Testis (tissue), 5 donors: ENCODE data around the gene HLA-DQB1. TPM values are rescaled to one million over a fixed set of nuclear protein-coding genes. Genes with fewer than 3 reads are reported as not detected.
"Not testable (repeated sequence)": the region's sequence is repeated elsewhere in the genome, so short reads cannot be mapped to it uniquely, and the experiment has no call there.

Source experiments
- DNase-seq: peaks from one replicate; pipeline ENCODE4 v3.0.0-alpha.2; 2019
- H3K27ac ChIP-seq, 2 donors: fragments of 200-600 bp; sonication (generic); one replicate each; pipeline ENCODE4 v1.5.1; 2019
- H3K27me3 ChIP-seq: fragments of 200-600 bp; sonication (generic); one replicate; pipeline ENCODE4 v1.5.1; 2019
- H3K36me3 ChIP-seq: fragments of 200-600 bp; sonication (generic); one replicate; pipeline ENCODE4 v1.5.1; 2017; ENCODE audit warnings: low read depth; ENCODE audit errors: missing control alignments
- H3K4me1 ChIP-seq: fragments of 200-600 bp; sonication (generic); one replicate; pipeline ENCODE4 v1.5.1; 2019
- H3K4me3 ChIP-seq, 2 donors: fragments of 200-600 bp; sonication (generic); one replicate each; pipeline ENCODE4 v1.5.1; 2017 to 2019
- H3K9me3 ChIP-seq: fragments of 200-600 bp; sonication (generic); one replicate; pipeline ENCODE4 v1.5.1; 2017
- POLR2A ChIP-seq: fragments of 450-650 bp; IDR thresholded peaks from one replicate; pipeline ENCODE4 v1.6.1; 2017; ENCODE audit warnings: antibody characterized with exemption, mild to moderate bottlenecking, moderate library complexity
- WGBS, 2 donors: methylation state at CpG; one replicate each; pipeline ENCODE4 v1.1.5; 2018; 5-methylcytosine and 5-hydroxymethylcytosine counted together
- intact Hi-C: fragments of 100-400 bp; cut with DNase I; formaldehyde crosslinking; loops from one replicate; pipeline ENCODE4 v1.15.1; 2023; ENCODE audit warnings: low total_unique reads
- long read RNA-seq, 2 donors: transcript quantifications; one replicate each; lab custom pipeline, GENCODE V29; 2026
- polyA plus RNA-seq: library from polyadenylated mRNA; stranded (reverse); fragments of 350-450 nt; fragmentation: Illumina TruSeq; extraction: RNeasy Lipid Tissue Mini Kit (QIAGEN cat#74804); gene quantifications from one replicate; pipeline ENCODE4 v1.2.3, GENCODE V29; 2014; ENCODE audit warnings: low read depth, low replicate concordance; ENCODE audit not compliant: insufficient read depth
- total RNA-seq, 2 donors: library from RNA; depleted of rRNA; stranded (reverse); fragments of >200 nt; gene quantifications; one replicate each; pipeline ENCODE4 v1.2.3, GENCODE V29; 2016
- TF ChIP-seq, protein P1 (sequence below), 3 experiments: fragments of 450-650 bp in 2 of 3; fragments of 200-600 bp in 1 of 3; sonication (generic) in 1 of 3; IDR thresholded peaks; one replicate each; pipeline ENCODE4 v1.5.1; 2016 to 2019; ENCODE audit warnings: antibody characterized with exemption in 3 of 3, mild to moderate bottlenecking in 2 of 3, moderate library complexity in 1 of 3

The HLA-DQB1 gene
- total RNA-seq, result 1 to 10 TPM in 1 of 2 donors, under 1 TPM in 1; 0.08 to 1.7 TPM
- 7.7 TPM for polyA plus RNA-seq
- long read RNA-seq, donor 1, transcript HLA-DQB1-205 (5 exons, 1,642 nt), result major isoform, 6 of 11 reads
- long read RNA-seq, donor 1, partial matches to known transcripts, result 5 of 11 reads
- long read RNA-seq, donor 1, other reads (novel, unspliced or antisense), result 0 of 11 reads
- long read RNA-seq, donor 2, partial matches to known transcripts, result 9 of 13 reads
- long read RNA-seq, donor 2, other reads (novel, unspliced or antisense), result 0 of 13 reads

DNA sequence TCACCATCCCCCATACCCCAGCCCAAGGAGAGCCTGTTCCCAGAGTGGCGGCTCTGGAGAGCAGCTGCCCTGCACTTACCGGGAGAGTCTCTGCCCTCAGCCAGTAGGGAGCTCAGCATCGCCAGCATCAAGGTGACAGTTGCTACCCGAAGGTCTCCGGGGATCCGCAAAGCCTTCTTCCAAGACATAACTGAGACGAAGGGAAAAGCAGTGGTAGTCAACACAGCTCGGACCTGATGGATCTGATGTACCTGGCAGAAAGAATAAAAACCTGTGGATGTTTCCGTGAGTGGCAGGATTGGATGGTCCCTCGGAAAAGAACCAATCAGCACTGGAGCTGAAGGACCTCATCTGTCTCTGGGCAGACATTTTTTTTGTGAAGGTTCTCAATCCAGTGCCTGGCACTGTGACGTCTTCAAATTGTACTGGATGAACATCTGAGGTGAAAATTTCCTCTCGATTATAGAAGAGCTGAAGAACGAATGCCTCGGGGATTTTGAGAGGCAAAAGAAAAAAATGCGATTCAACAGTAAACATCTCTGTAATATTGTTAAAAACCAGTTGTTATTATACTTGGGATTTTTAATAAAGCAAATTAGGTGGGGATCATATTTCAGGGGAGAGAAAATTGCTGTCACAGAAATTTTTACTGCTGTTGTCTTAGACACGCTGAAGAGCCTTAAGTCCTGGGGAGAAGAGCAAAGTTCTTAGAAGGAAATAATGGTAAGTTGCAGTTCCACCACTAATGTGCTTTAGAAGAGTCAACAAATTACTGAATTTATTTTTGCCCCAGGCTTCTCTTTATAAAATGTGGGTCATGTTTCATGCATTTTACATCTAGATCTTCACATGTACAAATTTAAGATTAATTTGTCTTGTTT, at the start of gene HLA-DQB1:
TSS of gene HLA-DQB1 (minus strand) at position 238 of the 881 bp plus-strand sequence. CDS start at position 188, 50 bp downstream.
- Histone ChIP-seq H3K4me3 (no peak within 1 kb of the TSS), H3K4me1 (no peaks in the 10 kb centered on the region), H3K27me3 (no peaks in the 10 kb centered on the region), H3K36me3 (no peaks in the 10 kb centered on the region), H3K9me3 (no peaks in the 10 kb centered on the region), H3K27ac (no peak within 1 kb of the TSS)
- peak; percentile 32 for DNase-seq
- 1 to 14% methylated on average over 15 to 16 of the region's 16 CpGs for WGBS, 2 donors
- TF ChIP-seq, protein P1, sequence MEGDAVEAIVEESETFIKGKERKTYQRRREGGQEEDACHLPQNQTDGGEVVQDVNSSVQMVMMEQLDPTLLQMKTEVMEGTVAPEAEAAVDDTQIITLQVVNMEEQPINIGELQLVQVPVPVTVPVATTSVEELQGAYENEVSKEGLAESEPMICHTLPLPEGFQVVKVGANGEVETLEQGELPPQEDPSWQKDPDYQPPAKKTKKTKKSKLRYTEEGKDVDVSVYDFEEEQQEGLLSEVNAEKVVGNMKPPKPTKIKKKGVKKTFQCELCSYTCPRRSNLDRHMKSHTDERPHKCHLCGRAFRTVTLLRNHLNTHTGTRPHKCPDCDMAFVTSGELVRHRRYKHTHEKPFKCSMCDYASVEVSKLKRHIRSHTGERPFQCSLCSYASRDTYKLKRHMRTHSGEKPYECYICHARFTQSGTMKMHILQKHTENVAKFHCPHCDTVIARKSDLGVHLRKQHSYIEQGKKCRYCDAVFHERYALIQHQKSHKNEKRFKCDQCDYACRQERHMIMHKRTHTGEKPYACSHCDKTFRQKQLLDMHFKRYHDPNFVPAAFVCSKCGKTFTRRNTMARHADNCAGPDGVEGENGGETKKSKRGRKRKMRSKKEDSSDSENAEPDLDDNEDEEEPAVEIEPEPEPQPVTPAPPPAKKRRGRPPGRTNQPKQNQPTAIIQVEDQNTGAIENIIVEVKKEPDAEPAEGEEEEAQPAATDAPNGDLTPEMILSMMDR (IDR thresholded peaks at IDR 0.05), result no peak
- TF ChIP-seq POLR2A, result no peak
- intact Hi-C loops, result loop anchor here (10.0 kb wide), 1 partner anchor 98 kb away; the partner anchor contains the start of gene HLA-DQB2

DNA sequence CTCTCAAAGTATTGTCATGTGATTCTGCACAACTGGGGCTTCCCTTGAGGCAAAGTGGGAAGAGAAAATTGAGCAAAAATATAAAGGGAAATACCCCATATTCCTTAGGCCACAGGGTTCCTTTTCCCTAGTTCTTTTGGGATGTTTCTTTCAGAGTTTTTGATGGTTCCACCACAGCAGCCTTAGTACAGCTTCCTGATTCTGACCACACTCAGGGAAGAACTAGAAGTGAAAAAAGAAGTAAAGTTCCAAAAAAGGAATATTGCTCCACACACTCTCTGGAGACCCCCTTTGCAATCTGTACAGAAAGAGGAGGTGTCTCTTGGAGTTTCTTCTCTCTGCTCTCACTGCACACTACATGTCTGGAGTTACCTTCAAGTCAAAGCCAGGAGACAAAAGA, 46.8 kb upstream of the HLA-DQB1 start:
- intact Hi-C loops, result no loop called here
- DNase-seq, result no peak

DNA sequence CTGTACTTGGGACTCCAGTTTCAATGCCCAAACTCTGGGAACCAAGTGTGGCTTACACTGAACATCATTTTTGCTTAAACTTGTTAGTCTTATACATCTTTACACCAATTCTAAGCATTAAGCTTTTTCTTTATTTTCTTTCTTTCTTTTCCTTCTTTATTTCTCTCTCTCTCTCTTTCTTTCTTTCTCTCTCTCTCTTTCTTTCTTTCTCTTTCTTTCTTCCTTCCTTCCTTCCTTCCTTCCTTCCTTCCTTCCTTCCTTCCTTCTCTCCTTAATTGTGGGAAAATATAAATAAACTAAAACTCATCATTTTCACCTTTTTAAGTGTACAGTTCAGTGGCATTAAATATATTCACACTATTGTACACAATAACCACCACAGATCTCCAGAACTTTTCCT, 43.2 kb upstream of the HLA-DQB1 start:
- H3K4me1 ChIP-seq, result no peaks in the 10 kb centered on the region
- H3K4me3 ChIP-seq, result no peak overlapping the region
- H3K36me3 ChIP-seq, result no peaks in the 10 kb centered on the region
- H3K27me3 ChIP-seq, result no peaks in the 10 kb centered on the region
- DNase-seq, result no peak
- intact Hi-C loops, result loop anchor here (10.0 kb wide), 1 partner anchor 295 kb away; no protein-coding TSS in a partner anchor
- no peaks in the 10 kb centered on the region for H3K9me3 ChIP-seq
- TF ChIP-seq, protein P1 (IDR thresholded peaks at IDR 0.05), result no peak
- TF ChIP-seq POLR2A, result no peak
- no peak overlapping the region for H3K27ac ChIP-seq

More for the DNA sequence above, 46.8 kb upstream of the HLA-DQB1 start:
- Histone ChIP-seq H3K4me3 (no peak overlapping the region), H3K9me3 (no peaks in the 10 kb centered on the region), H3K36me3 (no peaks in the 10 kb centered on the region), H3K4me1 (no peaks in the 10 kb centered on the region), H3K27ac (no peak overlapping the region), H3K27me3 (no peaks in the 10 kb centered on the region)
- TF ChIP-seq, protein P1 (IDR thresholded peaks at IDR 0.05), result no peak
- TF ChIP-seq POLR2A, result no peak

DNA sequence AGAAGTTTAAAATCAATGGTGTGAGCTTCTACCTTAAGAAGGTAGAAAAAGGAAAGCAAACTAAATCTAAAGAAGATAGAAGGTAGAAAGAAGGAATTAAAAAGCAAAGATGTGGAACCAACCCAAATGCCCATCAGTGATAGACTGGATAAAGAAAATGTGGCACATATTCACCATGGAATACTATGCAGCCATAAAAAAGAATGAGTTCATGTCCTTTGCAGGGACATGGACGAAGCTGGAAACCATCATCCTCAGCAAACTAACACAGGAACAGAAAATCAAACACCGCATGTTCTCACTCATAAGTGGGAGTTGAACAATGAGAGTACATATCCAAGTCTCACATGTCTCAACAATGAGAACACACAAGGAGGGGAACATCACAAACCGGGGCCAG, 38.7 kb upstream of the HLA-DQB1 start:
- not testable (repeated sequence) for H3K4me3 ChIP-seq, H3K9me3 ChIP-seq, H3K4me1 ChIP-seq, H3K36me3 ChIP-seq, H3K27me3 ChIP-seq, DNase-seq, H3K27ac ChIP-seq
- intact Hi-C loops, result loop anchor here (10.0 kb wide), 1 partner anchor 290 kb away; no protein-coding TSS in a partner anchor
- 77 to 90% methylated on average over 3 of the region's 3 CpGs for WGBS, 2 donors

DNA sequence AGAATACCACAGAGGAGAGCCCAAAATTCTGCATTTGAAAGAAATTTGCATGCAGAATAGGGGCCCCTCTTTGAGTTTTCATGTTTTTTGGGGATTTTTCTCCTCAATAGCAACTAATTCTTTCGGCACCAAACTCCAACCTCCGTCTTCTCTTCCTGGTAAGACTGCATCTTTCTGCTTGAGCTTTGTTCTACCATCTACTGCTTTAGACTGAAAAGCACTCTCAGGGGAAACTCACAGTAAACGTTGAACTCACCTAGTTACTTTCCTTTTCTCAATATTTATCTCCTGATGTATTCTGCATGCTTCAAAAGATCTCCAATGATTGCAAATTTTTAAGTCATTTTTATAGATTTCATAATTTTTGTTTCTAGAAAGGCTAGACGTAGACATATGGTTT, 36.9 kb upstream of the HLA-DQB1 start:
- H3K27me3 ChIP-seq, result no peaks in the 10 kb centered on the region
- 73% methylated on average over 4 of the region's 4 CpGs for WGBS, 2 donors
- H3K9me3 ChIP-seq, result no peaks in the 10 kb centered on the region
- DNase-seq, result no peak
- no peaks in the 10 kb centered on the region for H3K36me3 ChIP-seq
- no peaks in the 10 kb centered on the region for H3K4me1 ChIP-seq
- H3K27ac ChIP-seq, result no peak overlapping the region
- intact Hi-C loops, result loop anchor here (10.0 kb wide), 1 partner anchor 289 kb away; no protein-coding TSS in a partner anchor
- TF ChIP-seq, protein P1 (IDR thresholded peaks at IDR 0.05), result no peak
- no peak for TF ChIP-seq POLR2A
- H3K4me3 ChIP-seq, result no peak overlapping the region
